ENCODE measurements around the gene TTC5. TPM values are rescaled to one million over a fixed set of nuclear protein-coding genes. Genes with fewer than 3 reads are reported as not detected.
"Not testable (repeated sequence)": the region's sequence is repeated elsewhere in the genome, so short reads cannot be mapped to it uniquely, and the experiment has no call there.

TTC5 gene
- total RNA-seq, 1 donor from 2014 or later = 21.0 TPM

DNA sequence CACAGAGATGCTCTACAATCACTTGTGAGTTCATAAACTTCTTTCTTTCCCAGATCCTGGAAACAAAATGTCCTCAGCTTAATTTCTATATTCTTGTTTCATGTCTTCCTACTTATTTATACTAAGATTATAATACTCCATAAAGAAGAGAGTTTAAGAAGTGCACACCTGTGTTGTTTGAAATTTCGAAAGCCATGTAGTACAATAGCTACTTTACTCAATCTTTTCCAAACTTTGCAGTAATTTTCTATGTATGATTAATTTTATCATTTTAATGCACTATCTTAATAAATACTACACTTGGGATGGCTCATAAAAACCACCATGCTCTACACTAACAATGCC, 300 bp upstream of the TTC5 start:
- no peak for DNase-seq (ENCODE audit: low read depth in 2 of 2)

GRCh38 chr14:20302042-20302755, 3.6 kb downstream of the TTC5 start:
- peak in 1 of 2 donors; percentile 16 for DNase-seq (ENCODE audit: low read depth in 2 of 2)

GRCh38 chr14:20295067-20295466, 10.7 kb downstream of the TTC5 start:
- no peak for DNase-seq (ENCODE audit: low read depth in 2 of 2)

- DNase-seq (ENCODE audit: low read depth in 2 of 2) = no peak
These were observed 11.1 kb downstream of the TTC5 start for GRCh38 chr14:20294636-20295035.

DNA sequence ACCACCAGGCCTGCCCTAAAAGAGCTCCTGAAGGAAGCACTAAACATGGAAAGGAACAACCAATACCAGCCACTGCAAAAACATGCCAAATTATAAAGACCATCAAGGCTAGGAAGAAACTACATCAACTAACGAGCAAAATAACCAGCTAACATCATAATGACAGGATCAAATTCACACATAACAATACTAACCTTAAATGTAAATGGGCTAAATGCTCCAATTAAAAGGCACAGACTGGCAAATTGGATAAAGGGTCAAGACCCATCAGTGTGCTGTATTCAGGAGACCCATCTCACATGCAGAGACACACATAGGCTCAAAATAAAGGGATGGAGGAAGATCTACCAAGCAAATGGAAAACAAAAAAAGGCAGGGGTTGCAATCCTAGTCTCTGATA, 23.8 kb downstream of the TTC5 start:
- not testable (repeated sequence) for DNase-seq (ENCODE audit: low read depth in 2 of 2)

DNA sequence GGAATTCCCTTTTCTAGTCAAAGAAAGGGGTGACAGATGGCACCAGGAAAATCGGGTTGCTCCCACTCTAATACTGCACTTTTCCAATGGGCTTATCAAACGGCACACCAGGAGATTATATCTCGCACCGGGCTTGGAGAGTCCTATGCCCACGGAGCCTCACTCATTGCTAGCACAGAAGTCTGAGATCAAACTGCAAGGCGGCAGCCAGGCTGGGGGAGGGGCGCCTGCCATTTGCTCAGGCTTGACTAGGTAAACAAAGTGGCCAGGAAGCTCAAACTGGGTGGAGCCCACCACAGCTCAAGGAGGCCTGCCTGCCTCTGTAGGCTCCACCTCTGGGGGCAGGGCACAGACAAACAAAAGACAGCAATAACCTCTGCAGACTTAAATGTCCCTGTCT, 25.5 kb downstream of the TTC5 start:
- not testable (repeated sequence) for DNase-seq (ENCODE audit: low read depth in 2 of 2)

DNA sequence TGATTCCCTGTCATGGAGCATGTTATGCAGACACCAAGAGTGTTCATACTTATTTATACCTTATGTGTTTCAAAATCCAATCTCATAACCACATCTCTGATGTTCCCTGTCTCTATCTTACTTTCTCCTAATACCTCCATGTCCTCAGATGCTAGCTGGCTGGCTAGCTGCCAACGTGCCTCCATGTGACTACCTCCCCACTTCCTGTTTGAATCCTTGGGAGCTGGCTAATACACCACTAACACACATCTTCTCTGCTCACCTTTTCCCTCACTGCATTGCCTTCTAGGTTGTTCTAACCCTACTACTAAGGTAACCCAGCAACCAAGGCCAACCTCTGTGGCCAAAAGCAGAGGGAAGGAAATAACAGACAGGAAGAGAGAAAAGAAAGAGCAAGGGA, 27.3 kb downstream of the TTC5 start:
- peak; percentile 25 to 62 for DNase-seq (ENCODE audit: low read depth in 2 of 2)

- no peak for DNase-seq (ENCODE audit: low read depth in 2 of 2)
These were observed 28.3 kb downstream of the TTC5 start for GRCh38 chr14:20277409-20277808.

DNA sequence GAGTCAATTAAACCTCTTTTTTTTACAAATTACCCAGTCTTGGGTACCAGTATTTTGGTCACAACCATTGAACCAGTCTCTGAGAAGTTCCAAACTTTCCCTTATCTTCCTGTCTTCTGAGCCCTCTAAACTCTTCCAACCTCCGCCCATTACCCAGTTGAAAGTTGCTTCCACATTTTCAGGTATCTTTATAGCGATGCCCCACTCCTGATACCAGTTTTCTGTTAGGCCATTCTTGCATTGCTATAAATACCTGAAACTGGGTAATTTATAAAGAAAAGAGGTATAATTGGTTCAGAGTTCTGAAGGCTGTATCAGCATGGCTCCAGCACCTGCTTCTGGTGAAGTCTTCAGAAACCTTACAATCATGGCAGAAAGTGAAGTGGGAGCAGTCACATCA, 31.7 kb downstream of the TTC5 start:
- DNase-seq (ENCODE audit: low read depth in 2 of 2) = no peak

GRCh38 chr14:20264361-20264760, 41.4 kb downstream of the TTC5 start:
- not testable (repeated sequence) for DNase-seq (ENCODE audit: low read depth in 2 of 2)

- DNase-seq (ENCODE audit: low read depth in 2 of 2) = peak; percentile 1 to 47
These were observed 43.1 kb downstream of the TTC5 start for GRCh38 chr14:20262642-20263128.

- peak in 1 of 2 donors; percentile 3 for DNase-seq (ENCODE audit: low read depth in 2 of 2)
These were observed 58.0 kb downstream of the TTC5 start for GRCh38 chr14:20247646-20248246.

Other genes with a start within 250 kb of the TTC5 start
- gene OR4L1, start 245.9 kb downstream of the TTC5 start, total RNA-seq = not detected in 2 replicates
- gene OR4K17, start 195.2 kb downstream of the TTC5 start, total RNA-seq = not detected in 2 replicates
- gene OR4N5, start 167.1 kb downstream of the TTC5 start, total RNA-seq = not detected in 2 replicates
- not detected in 2 replicates for gene OR11G2, start 115.1 kb downstream of the TTC5 start, total RNA-seq
- gene OR11H6, start 82.2 kb downstream of the TTC5 start, total RNA-seq = not detected in 2 replicates
- gene OR11H7, start 77.0 kb downstream of the TTC5 start, total RNA-seq = not detected in 2 replicates
- not detected in 2 replicates for gene OR11H4, start 66.7 kb downstream of the TTC5 start, total RNA-seq
- gene CCNB1IP1, start 27.3 kb upstream of the TTC5 start, total RNA-seq = 30.6 and 30.9 TPM in 2 replicates
- gene PARP2, start 37.7 kb upstream of the TTC5 start, total RNA-seq = 3.9 and 4.6 TPM in 2 replicates
- 21.4 and 30.4 TPM in 2 replicates for gene TEP1, start 107.5 kb upstream of the TTC5 start, total RNA-seq
- under 0.01 TPM in 2 replicates for gene KLHL33, start 130.2 kb upstream of the TTC5 start, total RNA-seq
- gene OSGEP, start 148.9 kb upstream of the TTC5 start, total RNA-seq = 47.3 and 48.0 TPM in 2 replicates
- 61.1 and 73.4 TPM in 2 replicates for gene APEX1, start 149.3 kb upstream of the TTC5 start, total RNA-seq
- gene PIP4P1, start 155.5 kb upstream of the TTC5 start, total RNA-seq = 18.7 and 23.4 TPM in 2 replicates
- 193 and 227 TPM in 2 replicates for gene PNP, start 163.5 kb upstream of the TTC5 start, total RNA-seq
- not detected in 2 replicates for gene RNASE10, start 199.6 kb upstream of the TTC5 start, total RNA-seq